ENCODE measurements around the gene ATP11B.

GRCh38 chr3:182769673-182770072, 23.6 kb upstream of the ATP11B start:
- TF ChIP-seq CTCF (IDR thresholded peaks at IDR 0.05): no peak
- no peak for TF ChIP-seq POLR2A (IDR thresholded peaks at IDR 0.05)

Data from breast epithelium (tissue), 3 donors.